HepG2 (cell line): ENCODE results near the gene GGNBP2.

Experiments used
- CBX5 ChIP-seq: sonication (generic); formaldehyde crosslinking; IDR thresholded peaks from 2 replicates; pipeline ENCODE4 v1.4.0; 2020; ENCODE audit warnings: missing genetic modification reagents, borderline replicate concordance
- HHEX ChIP-seq: IDR thresholded peaks from 2 replicates; pipeline ENCODE4 v1.6.1; 2016; ENCODE audit warnings: control low read depth
- IRF2 ChIP-seq: IDR thresholded peaks from 2 replicates; pipeline ENCODE4 v1.6.1; 2018; ENCODE audit warnings: missing genetic modification reagents, missing compliant biosample characterization
- MXD4 ChIP-seq: IDR thresholded peaks from 2 replicates; pipeline ENCODE4 v1.6.1; 2016; ENCODE audit warnings: mild to moderate bottlenecking, missing biosample characterization, missing genetic modification reagents
- NFATC3 ChIP-seq: sonication (generic); formaldehyde crosslinking; IDR thresholded peaks from 2 replicates; pipeline ENCODE4 v1.5.1; 2020; ENCODE audit warnings: mild to moderate bottlenecking, missing genetic modification reagents
- POLR2AphosphoS5 ChIP-seq: IDR thresholded peaks from 2 replicates; pipeline ENCODE4 v1.6.1; 2012; ENCODE audit warnings: low read depth, low read length
- SUZ12 ChIP-seq: fragments of 150-350 bp; IDR thresholded peaks from 2 replicates; pipeline ENCODE4 v1.6.1; 2014; ENCODE audit warnings: low read depth, low read length
- ZBTB1 ChIP-seq: sonication (generic); formaldehyde crosslinking; IDR thresholded peaks from 2 replicates; pipeline ENCODE4 v1.4.0; 2020; ENCODE audit warnings: missing genetic modification reagents, borderline replicate concordance
- TF ChIP-seq, protein P1 (sequence below): sonication (generic); formaldehyde crosslinking; IDR thresholded peaks from 2 replicates; pipeline ENCODE4 v1.5.0; 2020; ENCODE audit warnings: mild to moderate bottlenecking, missing genetic modification reagents, moderate library complexity
- TF ChIP-seq, protein P2 (sequence below): sonication (generic); formaldehyde crosslinking; IDR thresholded peaks from 2 replicates; pipeline ENCODE4 v1.5.1; 2020; ENCODE audit warnings: missing genetic modification reagents, mild to moderate bottlenecking, borderline replicate concordance

DNA sequence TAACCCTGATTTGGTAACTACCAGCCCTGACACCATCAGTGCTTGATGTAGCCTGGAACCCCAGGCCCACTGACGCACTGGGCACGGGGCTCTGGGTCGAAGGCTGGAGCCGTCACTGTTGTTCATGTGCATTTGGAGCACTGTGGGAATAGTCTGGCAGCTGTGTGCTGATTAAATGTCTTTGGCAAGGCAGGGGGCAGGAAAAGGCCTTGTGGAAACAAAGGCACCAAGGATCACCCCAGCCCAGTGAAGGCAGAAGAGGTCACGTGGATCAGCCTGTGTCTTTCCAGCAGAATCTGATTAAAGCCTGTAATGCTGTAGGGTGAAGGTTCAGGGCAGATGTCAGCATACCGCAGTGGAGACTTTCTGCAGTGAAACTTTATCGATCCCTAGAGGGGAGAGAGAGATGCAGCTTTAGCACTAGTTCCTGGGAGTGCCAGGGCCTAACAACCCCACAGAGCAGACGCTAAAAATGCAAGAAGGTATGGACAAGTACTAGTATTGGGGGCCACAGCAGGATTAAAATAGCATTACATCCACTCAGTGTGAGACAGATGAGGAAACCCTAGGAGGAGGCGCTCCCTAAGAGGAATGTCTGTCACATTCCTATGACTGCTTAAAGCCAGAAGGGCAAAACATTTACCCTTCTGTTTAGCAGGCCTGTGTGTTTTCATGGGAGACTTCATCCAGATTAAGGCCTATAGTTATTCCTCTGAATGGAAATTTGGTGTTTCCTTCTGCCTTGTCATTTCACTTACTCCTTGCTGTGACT, 48.5 kb upstream of the GGNBP2 start:
- TF ChIP-seq SUZ12 (no peak), MXD4 (CRISPR knock-in tag) (no peak), ZBTB1 (CRISPR knock-in tag) (no peak), HHEX (CRISPR knock-in tag) (no peak), CBX5 (CRISPR knock-in tag) (no peak), POLR2AphosphoS5 (no peak), IRF2 (CRISPR knock-in tag) (no peak), NFATC3 (CRISPR knock-in tag) (no peak)
- TF ChIP-seq, protein P1, sequence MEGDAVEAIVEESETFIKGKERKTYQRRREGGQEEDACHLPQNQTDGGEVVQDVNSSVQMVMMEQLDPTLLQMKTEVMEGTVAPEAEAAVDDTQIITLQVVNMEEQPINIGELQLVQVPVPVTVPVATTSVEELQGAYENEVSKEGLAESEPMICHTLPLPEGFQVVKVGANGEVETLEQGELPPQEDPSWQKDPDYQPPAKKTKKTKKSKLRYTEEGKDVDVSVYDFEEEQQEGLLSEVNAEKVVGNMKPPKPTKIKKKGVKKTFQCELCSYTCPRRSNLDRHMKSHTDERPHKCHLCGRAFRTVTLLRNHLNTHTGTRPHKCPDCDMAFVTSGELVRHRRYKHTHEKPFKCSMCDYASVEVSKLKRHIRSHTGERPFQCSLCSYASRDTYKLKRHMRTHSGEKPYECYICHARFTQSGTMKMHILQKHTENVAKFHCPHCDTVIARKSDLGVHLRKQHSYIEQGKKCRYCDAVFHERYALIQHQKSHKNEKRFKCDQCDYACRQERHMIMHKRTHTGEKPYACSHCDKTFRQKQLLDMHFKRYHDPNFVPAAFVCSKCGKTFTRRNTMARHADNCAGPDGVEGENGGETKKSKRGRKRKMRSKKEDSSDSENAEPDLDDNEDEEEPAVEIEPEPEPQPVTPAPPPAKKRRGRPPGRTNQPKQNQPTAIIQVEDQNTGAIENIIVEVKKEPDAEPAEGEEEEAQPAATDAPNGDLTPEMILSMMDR (CRISPR knock-in tag): no peak
- TF ChIP-seq, protein P2, sequence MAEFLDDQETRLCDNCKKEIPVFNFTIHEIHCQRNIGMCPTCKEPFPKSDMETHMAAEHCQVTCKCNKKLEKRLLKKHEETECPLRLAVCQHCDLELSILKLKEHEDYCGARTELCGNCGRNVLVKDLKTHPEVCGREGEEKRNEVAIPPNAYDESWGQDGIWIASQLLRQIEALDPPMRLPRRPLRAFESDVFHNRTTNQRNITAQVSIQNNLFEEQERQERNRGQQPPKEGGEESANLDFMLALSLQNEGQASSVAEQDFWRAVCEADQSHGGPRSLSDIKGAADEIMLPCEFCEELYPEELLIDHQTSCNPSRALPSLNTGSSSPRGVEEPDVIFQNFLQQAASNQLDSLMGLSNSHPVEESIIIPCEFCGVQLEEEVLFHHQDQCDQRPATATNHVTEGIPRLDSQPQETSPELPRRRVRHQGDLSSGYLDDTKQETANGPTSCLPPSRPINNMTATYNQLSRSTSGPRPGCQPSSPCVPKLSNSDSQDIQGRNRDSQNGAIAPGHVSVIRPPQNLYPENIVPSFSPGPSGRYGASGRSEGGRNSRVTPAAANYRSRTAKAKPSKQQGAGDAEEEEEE (CRISPR knock-in tag): no peak
